ENCODE results near the gene HLA-DPA1. TPM values are rescaled to one million over a fixed set of nuclear protein-coding genes. Genes with fewer than 3 reads are reported as not detected.

The HLA-DPA1 gene
- total RNA-seq, result 1.9 and 2.8 TPM in 2 replicates

DNA sequence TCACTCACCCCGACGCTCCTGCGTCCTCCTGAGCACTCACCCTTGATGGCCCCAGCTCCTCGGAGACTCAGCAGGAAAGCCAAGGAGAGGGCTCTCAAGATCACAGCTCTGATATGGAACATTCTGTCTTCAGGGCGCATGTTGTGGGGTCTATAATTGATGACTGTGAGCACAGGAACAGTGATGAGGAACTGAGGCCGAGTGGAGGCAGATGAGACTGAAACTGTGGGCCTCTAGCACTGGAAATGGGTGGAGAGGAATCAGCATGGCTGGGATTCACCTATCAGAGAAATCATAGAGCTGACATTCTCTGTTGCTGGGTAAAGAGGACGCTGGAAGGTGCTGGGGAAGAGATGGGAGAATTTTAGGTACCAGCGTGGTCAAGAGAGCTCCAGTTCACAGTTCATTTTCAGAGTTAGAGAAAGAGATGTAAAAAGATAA, at the start of gene HLA-DPA1:
Gene HLA-DPA1 (minus strand): TSS at position 219 of the 441 bp plus-strand sequence.

DNA sequence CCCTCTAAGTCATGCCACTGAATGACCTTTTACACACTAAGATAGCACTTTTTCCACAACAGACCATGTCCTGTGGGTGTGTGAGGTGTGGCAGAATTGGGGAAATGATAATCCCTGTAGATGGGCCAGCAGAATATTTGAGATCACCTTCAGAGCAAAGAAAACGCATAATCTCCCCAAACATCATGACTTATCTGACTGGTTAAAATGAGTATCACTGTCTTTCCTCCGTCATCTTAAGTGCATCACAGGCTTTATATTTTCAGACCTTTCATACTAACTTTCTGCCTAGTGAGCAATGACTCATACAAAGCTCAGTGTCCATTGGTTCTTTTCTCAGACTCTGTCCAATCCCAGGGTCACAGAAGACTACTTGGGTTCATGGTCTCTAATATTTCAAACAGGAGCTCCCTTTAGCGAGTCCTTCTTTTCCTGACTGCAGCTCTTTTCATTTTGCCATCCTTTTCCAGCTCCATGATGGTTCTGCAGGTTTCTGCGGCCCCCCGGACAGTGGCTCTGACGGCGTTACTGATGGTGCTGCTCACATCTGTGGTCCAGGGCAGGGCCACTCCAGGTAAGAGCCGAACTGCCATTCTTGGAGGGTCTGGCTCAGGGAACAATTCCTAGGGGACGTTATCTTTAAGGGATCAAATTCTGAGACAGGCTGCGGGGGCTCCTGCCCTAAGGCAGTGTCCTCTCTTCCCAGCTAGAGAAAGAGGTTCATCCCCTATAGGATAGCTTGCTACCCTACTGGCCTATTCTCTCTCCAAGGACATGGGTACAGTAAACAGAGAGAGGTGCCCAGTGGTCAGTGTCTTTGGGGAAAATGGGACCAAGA, 2.3 kb upstream of the HLA-DPA1 start, which contains the start of gene HLA-DPB1:
Gene HLA-DPB1 (plus strand): TSS at position 423 of the 838 bp plus-strand sequence. CDS start 52 bp downstream, at position 475.

Other genes starting within 250 kb of the HLA-DPA1 start
- 10.4 and 22.6 TPM in 2 replicates for gene TAP2, start 234.9 kb downstream of the HLA-DPA1 start, total RNA-seq
- gene PSMB8, start 229.6 kb downstream of the HLA-DPA1 start, total RNA-seq, result 29.0 and 54.6 TPM in 2 replicates
- 62.0 and 68.2 TPM in 2 replicates for gene TAP1, start 219.9 kb downstream of the HLA-DPA1 start, total RNA-seq
- 35.2 and 52.9 TPM in 2 replicates for gene PSMB9, start 219.5 kb downstream of the HLA-DPA1 start, total RNA-seq
- under 0.01 and 1.4 TPM in 2 replicates for gene HLA-DMB, start 132.6 kb downstream of the HLA-DPA1 start, total RNA-seq
- gene HLA-DMA, start 120.6 kb downstream of the HLA-DPA1 start, total RNA-seq, result 2.1 and 6.2 TPM in 2 replicates
- 63.7 and 73.2 TPM in 2 replicates for gene BRD2, start 105.1 kb downstream of the HLA-DPA1 start, total RNA-seq
- gene HLA-DOA, start 64.1 kb downstream of the HLA-DPA1 start, total RNA-seq, result not detected in 2 replicates
- 22.3 and 26.8 TPM in 2 replicates for gene HLA-DPB1, start 2.3 kb upstream of the HLA-DPA1 start, total RNA-seq
- gene COL11A2, start 118.8 kb upstream of the HLA-DPA1 start, total RNA-seq, result 0.19 and 0.56 TPM in 2 replicates
- 22.8 and 23.8 TPM in 2 replicates for gene RXRB, start 127.0 kb upstream of the HLA-DPA1 start, total RNA-seq
- gene SLC39A7, start 127.2 kb upstream of the HLA-DPA1 start, total RNA-seq, result 145 and 250 TPM in 2 replicates
- gene HSD17B8, start 131.0 kb upstream of the HLA-DPA1 start, total RNA-seq, result 4.6 and 9.0 TPM in 2 replicates
- gene RING1, start 134.9 kb upstream of the HLA-DPA1 start, total RNA-seq, result 22.8 TPM in 2 replicates
- gene VPS52, start 198.2 kb upstream of the HLA-DPA1 start, total RNA-seq, result 33.8 and 34.1 TPM in 2 replicates
- gene RPS18, start 198.4 kb upstream of the HLA-DPA1 start, total RNA-seq, result 3,557 and 4,080 TPM in 2 replicates
- gene B3GALT4, start 203.5 kb upstream of the HLA-DPA1 start, total RNA-seq, result 1.5 and 2.5 TPM in 2 replicates
- 106 and 132 TPM in 2 replicates for gene WDR46, start 215.6 kb upstream of the HLA-DPA1 start, total RNA-seq
- gene PFDN6, start 216.0 kb upstream of the HLA-DPA1 start, total RNA-seq, result 49.3 and 78.0 TPM in 2 replicates
- gene RGL2, start 225.3 kb upstream of the HLA-DPA1 start, total RNA-seq, result 17.5 and 20.1 TPM in 2 replicates
- 29.5 and 50.7 TPM in 2 replicates for gene TAPBP, start 240.4 kb upstream of the HLA-DPA1 start, total RNA-seq
- 11.9 and 20.0 TPM in 2 replicates for gene ZBTB22, start 244.1 kb upstream of the HLA-DPA1 start, total RNA-seq
- 37.8 and 57.7 TPM in 2 replicates for gene DAXX, start 249.3 kb upstream of the HLA-DPA1 start, total RNA-seq